OCI-LY3 (cell line): ENCODE data around the gene OR4F6.
"Not testable (repeated sequence)": the region's sequence is repeated elsewhere in the genome, so short reads cannot be mapped to it uniquely, and the experiment has no call there.

ENCODE experiments used
- H2AFZ ChIP-seq: fragments of 200-600, 300-600 bp; shearing (Covaris generic); 2 replicates; pipeline ENCODE4 v1.6.0; 2014; ENCODE audit warnings: antibody characterized with exemption, low read depth, low read length
- H3K27ac ChIP-seq: fragments of 200-600, 300-600 bp; sonication (generic); 2 replicates; pipeline ENCODE4 v1.5.1; 2014; ENCODE audit warnings: mild to moderate bottlenecking, low read length, moderate library complexity, mixed read lengths
- H3K27me3 ChIP-seq: fragments of 200-600, 300-600 bp; sonication (generic); 2 replicates; pipeline ENCODE4 v1.6.1; 2014; ENCODE audit warnings: low read depth, low read length, mixed read lengths
- H3K36me3 ChIP-seq: fragments of 200-600, 300-600 bp; sonication (generic); replicated peaks from 2 replicates; pipeline ENCODE3; 2014; ENCODE audit warnings: low read depth, low read length, mixed read lengths
- H3K4me1 ChIP-seq: fragments of 300-600, 200-600 bp; sonication (generic); 2 replicates; pipeline ENCODE4 v1.6.1; 2014; ENCODE audit warnings: low read length, mixed read lengths
- H3K4me2 ChIP-seq: fragments of 200-600, 300-600 bp; sonication (generic); 2 replicates; pipeline ENCODE4 v1.6.1; 2014; ENCODE audit warnings: low read length, mixed read lengths
- H3K4me3 ChIP-seq: fragments of 300-600, 200-600 bp; sonication (generic); 2 replicates; pipeline ENCODE4 v1.5.1; 2014; ENCODE audit warnings: antibody characterized with exemption, mild to moderate bottlenecking, low read length, moderate library complexity
- H3K79me2 ChIP-seq: fragments of 300-600, 200-600 bp; shearing (Covaris generic); 2 replicates; pipeline ENCODE4 v1.6.1; 2014; ENCODE audit warnings: mild to moderate bottlenecking, low read length, mixed read lengths
- H3K9ac ChIP-seq: fragments of 300-600, 200-600 bp; shearing (Covaris generic); 2 replicates; pipeline ENCODE4 v1.6.0; 2014; ENCODE audit warnings: mild to moderate bottlenecking, low read length, moderate library complexity
- H3K9me3 ChIP-seq: fragments of 200-600, 300-600 bp; shearing (Covaris generic); 2 replicates; pipeline ENCODE4 v1.6.1; 2014; ENCODE audit warnings: low read length, mixed read lengths; ENCODE audit not compliant: insufficient read depth
- H4K20me1 ChIP-seq: fragments of 200-600, 300-600 bp; sonication (generic); 2 replicates; pipeline ENCODE4 v1.6.1; 2016; ENCODE audit warnings: low read length, mixed read lengths; ENCODE audit not compliant: insufficient read depth
- EZH2phosphoT487 ChIP-seq: fragments of 200-600 bp; shearing (Covaris generic); IDR thresholded peaks from 2 replicates; pipeline ENCODE4 v1.6.1; 2018; ENCODE audit warnings: antibody characterized with exemption, mixed run types, low read depth
- TF ChIP-seq, protein P1 (sequence below): fragments of 200-600, 300-600 bp; sonication (generic); IDR thresholded peaks from 2 replicates; pipeline ENCODE4 v1.5.1; 2014; ENCODE audit warnings: antibody characterized with exemption, low read length, low read depth

OR4F6 gene

DNA sequence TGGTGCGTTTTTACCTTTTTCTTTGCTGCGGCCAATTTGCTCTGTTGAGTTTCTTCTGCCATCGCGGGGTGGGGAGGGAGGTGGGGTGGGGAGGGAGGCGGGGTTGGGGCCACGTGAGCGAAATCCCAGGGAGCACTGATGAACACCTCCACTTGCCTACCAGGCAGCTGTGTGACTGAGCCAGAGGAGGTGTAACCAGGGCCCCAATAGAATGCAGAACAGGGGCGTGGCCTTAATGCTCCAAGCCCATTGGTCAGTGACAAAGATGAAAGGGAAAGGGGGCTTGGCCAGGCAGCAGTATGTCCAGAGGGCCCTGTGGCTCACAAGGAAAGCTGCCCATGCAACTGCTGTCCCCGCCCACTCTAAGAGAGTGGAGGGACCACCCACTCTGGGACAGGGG, 21.4 kb upstream of the OR4F6 start:
- H3K27ac ChIP-seq: no peak overlapping the region
- H3K79me2 ChIP-seq: no peaks in the 10 kb centered on the region
- no peaks in the 10 kb centered on the region for H3K9me3 ChIP-seq
- no peak overlapping the region for H2AFZ ChIP-seq
- no peak overlapping the region for H3K4me3 ChIP-seq
- TF ChIP-seq EZH2phosphoT487: no peak
- TF ChIP-seq, protein P1, sequence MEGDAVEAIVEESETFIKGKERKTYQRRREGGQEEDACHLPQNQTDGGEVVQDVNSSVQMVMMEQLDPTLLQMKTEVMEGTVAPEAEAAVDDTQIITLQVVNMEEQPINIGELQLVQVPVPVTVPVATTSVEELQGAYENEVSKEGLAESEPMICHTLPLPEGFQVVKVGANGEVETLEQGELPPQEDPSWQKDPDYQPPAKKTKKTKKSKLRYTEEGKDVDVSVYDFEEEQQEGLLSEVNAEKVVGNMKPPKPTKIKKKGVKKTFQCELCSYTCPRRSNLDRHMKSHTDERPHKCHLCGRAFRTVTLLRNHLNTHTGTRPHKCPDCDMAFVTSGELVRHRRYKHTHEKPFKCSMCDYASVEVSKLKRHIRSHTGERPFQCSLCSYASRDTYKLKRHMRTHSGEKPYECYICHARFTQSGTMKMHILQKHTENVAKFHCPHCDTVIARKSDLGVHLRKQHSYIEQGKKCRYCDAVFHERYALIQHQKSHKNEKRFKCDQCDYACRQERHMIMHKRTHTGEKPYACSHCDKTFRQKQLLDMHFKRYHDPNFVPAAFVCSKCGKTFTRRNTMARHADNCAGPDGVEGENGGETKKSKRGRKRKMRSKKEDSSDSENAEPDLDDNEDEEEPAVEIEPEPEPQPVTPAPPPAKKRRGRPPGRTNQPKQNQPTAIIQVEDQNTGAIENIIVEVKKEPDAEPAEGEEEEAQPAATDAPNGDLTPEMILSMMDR: no peak
- H3K4me2 ChIP-seq: no peak overlapping the region
- peaks cover 16% of the 10 kb centered on the region for H3K27me3 ChIP-seq
- H3K36me3 ChIP-seq: no peaks in the 10 kb centered on the region
- H3K4me1 ChIP-seq: peaks cover 7% of the 10 kb centered on the region
- H3K9ac ChIP-seq: no peak overlapping the region
- no peaks in the 10 kb centered on the region for H4K20me1 ChIP-seq

DNA sequence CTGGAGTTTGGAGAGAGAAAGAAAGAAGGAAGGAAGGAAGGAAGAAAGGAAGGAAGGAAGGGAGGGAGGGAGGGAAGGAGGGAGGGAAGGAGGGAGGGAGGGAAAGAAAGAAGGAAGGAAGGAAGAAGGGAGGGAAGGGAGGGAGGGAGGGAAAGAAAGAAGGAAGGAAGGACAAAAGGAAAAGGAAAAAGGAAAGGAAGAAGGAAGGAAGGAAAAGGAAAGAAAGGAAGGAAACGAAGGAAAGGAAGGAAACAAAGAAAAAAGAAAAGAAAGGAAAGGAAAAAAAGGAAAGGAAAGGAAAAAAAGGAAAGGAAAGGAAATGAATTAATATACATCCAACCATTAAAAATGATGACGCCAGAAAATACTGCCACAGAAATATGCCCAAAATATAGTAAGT, 18.7 kb upstream of the OR4F6 start:
- Histone ChIP-seq H3K4me3 (no peak overlapping the region), H3K9ac (no peak overlapping the region), H3K36me3 (no peaks in the 10 kb centered on the region), H4K20me1 (no peaks in the 10 kb centered on the region), H3K27me3 (peaks cover 9% of the 10 kb centered on the region), H3K4me1 (peaks cover 7% of the 10 kb centered on the region), H3K27ac (no peak overlapping the region), H3K4me2 (no peak overlapping the region), H3K9me3 (no peaks in the 10 kb centered on the region), H3K79me2 (no peaks in the 10 kb centered on the region), H2AFZ (no peak overlapping the region)
- TF ChIP-seq EZH2phosphoT487: no peak
- TF ChIP-seq, protein P1: no peak

DNA sequence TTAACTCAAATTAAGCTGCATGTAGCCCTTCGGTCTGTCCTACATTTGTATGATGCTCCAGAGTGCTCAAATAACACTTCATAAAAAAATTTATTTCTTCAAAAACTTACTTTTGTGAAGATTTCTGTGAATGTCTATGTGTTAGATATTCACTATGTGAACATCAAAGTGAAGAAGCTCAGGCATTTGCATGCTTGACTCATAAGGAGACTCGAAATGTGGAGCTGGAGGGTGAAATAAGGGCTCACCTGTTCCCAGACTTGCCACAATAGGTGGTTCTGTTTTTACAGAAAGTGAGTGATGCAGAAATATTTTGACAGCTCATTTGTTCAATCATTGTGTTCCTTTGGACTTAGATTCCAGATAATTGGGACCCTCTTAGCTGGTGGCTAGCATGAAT, 16.9 kb upstream of the OR4F6 start:
- H2AFZ ChIP-seq, H3K36me3 ChIP-seq, H3K4me3 ChIP-seq, H3K4me1 ChIP-seq, H4K20me1 ChIP-seq, H3K4me2 ChIP-seq, H3K79me2 ChIP-seq, H3K9me3 ChIP-seq, H3K27ac ChIP-seq, H3K9ac ChIP-seq: not testable (repeated sequence)
- H3K27me3 ChIP-seq: peaks cover 10% of the 10 kb centered on the region

DNA sequence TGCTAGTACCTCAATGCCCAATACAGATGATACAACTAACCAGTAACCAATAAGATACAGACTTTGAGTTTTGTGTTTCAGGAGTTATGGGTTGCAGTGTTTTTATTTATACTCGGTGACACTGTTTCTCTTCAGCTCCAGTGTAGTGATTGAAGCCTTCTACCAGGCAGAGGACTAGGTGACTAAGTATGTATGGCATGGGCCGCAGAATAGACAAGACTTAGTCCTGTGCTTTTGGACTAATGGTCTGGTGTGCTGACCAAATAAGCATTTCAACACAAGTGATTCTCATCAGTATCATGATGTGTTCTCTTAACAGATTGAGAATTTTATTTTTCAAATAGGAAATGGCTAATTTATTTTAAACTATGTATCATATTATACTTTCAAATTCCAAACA, 15.3 kb upstream of the OR4F6 start:
- H3K27me3 ChIP-seq: peaks cover 11% of the 10 kb centered on the region

DNA sequence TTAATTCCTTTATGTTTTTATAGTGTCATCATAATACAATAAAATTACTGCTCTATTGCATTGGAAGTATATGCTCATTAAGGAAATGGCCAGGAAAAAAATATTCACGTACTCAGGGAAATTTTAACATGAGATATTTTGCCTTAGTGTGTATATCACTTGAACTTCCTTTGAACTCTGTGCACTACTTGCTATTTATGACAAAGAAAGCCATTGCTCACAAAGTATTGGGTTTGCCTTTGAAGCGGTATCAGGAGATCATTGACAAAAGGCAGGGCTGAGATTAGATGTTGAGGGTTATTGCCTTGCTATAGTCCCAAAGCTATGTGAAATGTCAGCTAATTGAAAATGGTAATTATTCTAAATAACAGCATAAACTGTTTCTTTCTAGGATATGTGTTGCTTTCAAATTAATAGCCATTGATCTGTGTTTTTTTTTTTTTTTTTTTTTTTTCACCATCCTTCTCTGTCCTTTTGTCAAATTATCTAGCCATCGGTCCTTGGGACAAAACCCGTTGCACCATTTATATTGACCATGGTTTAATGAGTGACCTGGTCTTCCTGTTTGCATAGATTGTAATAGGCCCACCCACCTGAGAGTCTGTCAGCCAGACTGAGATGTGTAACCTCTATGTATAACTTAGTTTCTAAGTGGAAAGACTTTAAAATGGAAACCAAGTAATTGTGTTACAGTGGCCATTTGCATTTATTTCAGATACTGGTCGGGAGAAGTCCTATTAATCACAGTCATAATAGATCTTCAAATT, 14.6 kb upstream of the OR4F6 start:
- H3K4me2 ChIP-seq, H2AFZ ChIP-seq, H3K4me3 ChIP-seq, H3K4me1 ChIP-seq, H3K27ac ChIP-seq, H3K36me3 ChIP-seq, H3K9me3 ChIP-seq, H4K20me1 ChIP-seq, H3K79me2 ChIP-seq, H3K9ac ChIP-seq: not testable (repeated sequence)
- peaks cover 11% of the 10 kb centered on the region for H3K27me3 ChIP-seq

More for the DNA sequence above, 15.3 kb upstream of the OR4F6 start:
- H3K4me3 ChIP-seq, H3K4me1 ChIP-seq, H3K4me2 ChIP-seq, H3K27ac ChIP-seq, H3K9me3 ChIP-seq, H3K36me3 ChIP-seq, H3K9ac ChIP-seq, H4K20me1 ChIP-seq, H2AFZ ChIP-seq, H3K79me2 ChIP-seq: not testable (repeated sequence)

DNA sequence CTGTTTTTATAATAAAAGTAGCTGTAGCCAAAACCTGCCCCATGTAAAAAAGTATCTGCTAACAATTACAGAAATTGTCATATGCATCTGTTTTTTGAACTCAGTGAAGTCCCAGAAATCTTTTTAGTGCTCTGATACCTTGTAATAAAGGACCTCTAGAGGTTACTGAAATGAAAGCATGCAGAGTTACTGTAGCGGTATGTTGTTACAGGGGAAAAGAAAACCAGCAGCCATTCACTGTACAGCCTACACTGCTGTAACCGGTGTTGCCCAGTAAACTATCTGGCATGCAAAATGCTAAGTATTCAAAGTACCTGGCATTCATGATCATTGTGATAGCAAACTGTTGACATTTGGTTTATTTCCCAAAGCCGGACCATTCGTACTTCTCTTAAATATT, 12.6 kb upstream of the OR4F6 start:
- not testable (repeated sequence) for H3K9me3 ChIP-seq, H2AFZ ChIP-seq, H3K36me3 ChIP-seq, H3K79me2 ChIP-seq, H4K20me1 ChIP-seq, H3K9ac ChIP-seq, H3K27ac ChIP-seq, H3K4me2 ChIP-seq, H3K4me1 ChIP-seq, H3K4me3 ChIP-seq
- H3K27me3 ChIP-seq: peaks cover 10% of the 10 kb centered on the region

DNA sequence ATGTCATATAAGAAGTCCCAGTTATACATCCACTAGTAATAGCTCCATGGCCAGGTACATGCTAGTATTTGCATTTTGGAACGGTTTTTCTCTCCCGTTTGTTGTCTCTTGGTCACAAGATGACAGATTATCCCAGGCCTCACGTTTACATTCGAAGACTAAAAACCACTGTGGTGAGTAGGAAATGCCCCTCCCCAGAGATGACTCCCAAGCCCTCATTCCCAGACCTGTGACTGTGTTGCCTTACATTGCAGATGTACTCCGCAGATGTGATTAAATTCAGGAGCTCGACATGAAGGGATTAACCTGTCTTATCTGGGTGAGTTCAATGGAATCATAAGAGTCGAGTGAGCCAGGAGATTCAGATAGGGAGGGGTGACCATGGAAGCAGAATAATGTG, 9.3 kb upstream of the OR4F6 start:
- peaks cover 12% of the 10 kb centered on the region; the same call in 1 of the 2 replicates for H3K27me3 ChIP-seq
- H2AFZ ChIP-seq, H3K4me2 ChIP-seq, H3K9ac ChIP-seq, H3K4me3 ChIP-seq, H3K36me3 ChIP-seq, H3K9me3 ChIP-seq, H3K4me1 ChIP-seq, H3K27ac ChIP-seq, H3K79me2 ChIP-seq, H4K20me1 ChIP-seq: not testable (repeated sequence)
